ENCODE data around the gene FOXP1.

DNA sequence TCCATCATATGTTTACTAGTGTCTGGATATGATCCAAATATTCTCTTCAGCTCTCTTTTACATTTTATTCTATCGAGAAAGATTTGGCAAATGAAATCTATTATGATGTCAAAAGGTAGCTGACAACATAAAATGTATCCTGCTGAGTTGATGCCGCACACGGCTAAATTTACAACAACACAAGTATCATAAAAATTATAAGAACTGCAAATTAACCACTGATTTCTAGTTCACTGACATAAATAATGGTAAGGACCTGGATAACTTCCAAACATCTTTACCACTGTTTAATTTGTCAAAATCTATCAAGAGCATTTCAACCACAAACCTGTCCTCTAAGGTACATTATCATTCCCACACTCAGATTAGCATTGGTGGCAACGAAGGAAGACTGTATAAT is 244.5 kb downstream of the FOXP1 start:
- TF ChIP-seq CTCF (IDR thresholded peaks at IDR 0.05) (no peak), EZH2 (IDR thresholded peaks at IDR 0.05; ENCODE audit: borderline replicate concordance, insufficient read depth, low read depth, low read length, poor library complexity, severe bottlenecking) (no peak)

All from B cell (primary cell).